Measurements from ENCODE around the gene OFD1.
"Not testable (repeated sequence)": the region's sequence is repeated elsewhere in the genome, so short reads cannot be mapped to it uniquely, and the experiment has no call there.

Gene OFD1

GRCh38 chrX:13702111-13702789 is 32.3 kb upstream of the OFD1 start:
- no peak for ATAC-seq

DNA sequence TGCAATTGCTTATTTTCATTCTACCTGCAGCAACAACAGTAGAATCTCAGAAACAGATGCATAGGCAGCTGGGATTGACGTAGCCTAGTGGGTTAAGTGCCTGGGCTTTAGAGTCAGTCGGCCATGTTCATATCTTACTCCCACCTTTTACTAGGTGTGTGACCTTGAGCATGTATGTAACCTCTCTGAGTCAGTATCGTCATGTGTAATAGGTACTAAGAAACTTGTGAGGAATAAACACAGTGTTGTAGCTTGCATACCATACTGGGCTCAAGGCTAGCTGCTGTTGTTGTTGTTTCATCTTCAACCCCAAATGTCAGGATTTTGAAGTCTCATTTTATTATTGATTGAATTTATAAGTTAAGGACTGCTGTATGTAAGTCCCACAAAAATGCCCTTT is 31.4 kb upstream of the OFD1 start:
- peak; percentile 38 to 44 for ATAC-seq

DNA sequence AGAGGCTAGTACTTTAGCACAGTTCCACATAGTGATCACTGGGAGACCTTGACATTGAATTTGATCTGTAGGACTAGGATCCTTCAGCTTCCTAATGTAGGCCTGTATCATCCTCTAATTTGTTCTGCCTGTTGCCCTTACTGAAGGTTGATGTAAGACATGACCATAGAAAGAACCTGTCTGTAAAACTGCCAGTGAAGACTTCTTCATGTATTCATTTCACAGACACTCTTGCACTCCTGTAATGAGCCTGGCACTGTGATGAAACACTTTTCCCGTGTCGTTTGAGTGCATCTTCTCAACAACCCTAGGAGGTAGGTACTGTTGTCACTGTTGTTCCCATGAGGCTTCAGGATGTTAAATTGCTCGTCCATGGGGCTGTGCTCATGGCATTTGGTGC is 31.0 kb upstream of the OFD1 start:
- peak in 1 of 2 donors; percentile 10 for ATAC-seq

DNA sequence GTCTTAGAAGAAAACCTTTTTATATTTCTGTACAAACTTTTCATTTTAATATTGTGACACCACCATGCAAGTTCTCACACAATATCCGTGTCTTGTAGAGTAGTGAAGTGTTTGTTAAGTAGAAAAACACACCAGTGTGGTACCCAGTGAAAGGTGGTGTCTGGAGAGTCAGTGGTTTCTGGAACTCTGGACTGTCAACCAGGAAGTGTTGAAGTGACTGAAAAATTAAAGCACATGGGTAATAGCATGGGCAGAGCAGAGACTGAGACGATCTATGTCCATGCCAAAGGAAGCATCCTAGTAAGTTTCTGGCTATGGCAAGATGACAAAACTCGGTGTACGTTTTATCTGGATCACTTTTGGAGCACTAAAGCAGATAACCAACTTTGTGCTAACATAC is 23.4 kb upstream of the OFD1 start:
- no peak for ATAC-seq

DNA sequence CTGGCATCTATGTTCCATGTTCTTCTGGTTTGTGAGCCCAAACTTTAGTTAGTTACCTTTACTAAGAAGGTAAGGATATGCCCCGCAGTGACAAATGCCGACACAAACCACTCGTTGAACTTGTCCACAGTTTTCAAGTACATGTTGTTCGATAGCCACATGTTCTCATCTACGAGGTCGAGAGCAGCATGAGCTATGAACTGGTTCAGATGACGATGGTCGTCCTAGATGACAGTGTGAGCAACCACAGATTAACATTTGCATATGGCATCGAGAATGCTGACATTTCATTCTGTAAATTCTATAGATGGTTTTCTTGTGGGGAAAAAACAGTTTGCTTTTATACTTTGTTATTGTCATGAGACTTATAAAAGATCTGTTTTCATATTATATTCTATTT is 18.1 kb upstream of the OFD1 start:
- peak; percentile 63 to 74 for ATAC-seq

- no peak for ATAC-seq
Observed at GRCh38 chrX:13716905-13717304, 17.6 kb upstream of the OFD1 start.

GRCh38 chrX:13717700-13718472 is 16.7 kb upstream of the OFD1 start:
- ATAC-seq: no peak

- no peak for ATAC-seq
Observed at GRCh38 chrX:13719192-13719856, 15.2 kb upstream of the OFD1 start.

DNA sequence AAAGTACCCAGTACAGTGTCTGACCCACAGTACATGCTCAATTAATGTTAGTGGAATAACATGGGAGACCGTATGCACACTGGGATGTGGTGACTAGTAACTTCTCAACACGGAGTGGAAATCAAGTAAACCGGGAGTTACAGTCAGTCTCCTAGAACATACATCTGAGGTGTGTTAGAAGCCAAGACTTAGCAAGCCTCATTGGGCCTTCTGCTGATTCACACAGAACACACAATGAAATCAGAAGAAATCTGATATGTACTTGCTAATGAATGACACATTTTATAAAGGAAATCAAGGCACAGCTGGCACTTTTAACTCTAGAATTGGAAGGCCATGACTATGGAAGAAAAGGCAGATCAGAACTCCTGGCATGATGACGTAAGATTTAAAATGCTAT is 13.2 kb upstream of the OFD1 start:
- no peak for ATAC-seq

DNA sequence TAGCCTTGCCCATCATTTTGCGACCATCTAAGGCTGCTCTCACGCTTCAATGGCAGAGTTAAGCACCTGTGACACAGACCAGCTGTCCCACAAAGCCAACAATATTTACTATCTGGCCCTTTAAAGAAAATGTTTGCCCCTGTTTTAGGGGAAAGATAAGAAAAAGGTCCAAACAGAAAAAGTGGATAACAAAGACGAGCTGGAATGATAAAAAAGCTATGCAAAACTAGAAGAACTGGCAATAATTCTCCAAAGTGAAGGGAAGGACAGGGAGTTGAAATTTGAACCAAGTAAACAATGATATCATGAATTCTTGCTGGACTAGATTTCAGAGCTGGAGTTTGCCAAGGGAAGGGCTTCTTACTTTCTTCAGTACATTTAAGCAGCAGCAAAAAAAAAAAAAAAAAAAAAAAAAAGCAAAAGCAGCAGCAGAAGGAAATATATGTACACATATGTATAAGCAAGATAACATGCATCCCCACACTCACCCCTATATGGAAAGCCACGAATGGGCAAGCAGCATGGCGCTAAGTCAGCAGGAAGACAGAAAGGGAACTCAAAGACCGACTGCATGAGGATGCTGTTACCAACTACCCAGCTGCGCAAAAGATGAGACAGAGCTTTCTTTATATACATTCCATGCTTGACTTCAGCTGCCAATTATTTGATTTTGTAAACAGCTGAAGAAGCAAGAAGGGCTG is 12.6 kb upstream of the OFD1 start:
- no peak for ATAC-seq

- ATAC-seq: not testable (repeated sequence)
Observed at GRCh38 chrX:13724878-13725277, 9.7 kb upstream of the OFD1 start.

GRCh38 chrX:13726583-13726982 is 8.0 kb upstream of the OFD1 start:
- not testable (repeated sequence) for ATAC-seq

- ATAC-seq: not testable (repeated sequence)
Observed at GRCh38 chrX:13730523-13730922, 4.0 kb upstream of the OFD1 start.

DNA sequence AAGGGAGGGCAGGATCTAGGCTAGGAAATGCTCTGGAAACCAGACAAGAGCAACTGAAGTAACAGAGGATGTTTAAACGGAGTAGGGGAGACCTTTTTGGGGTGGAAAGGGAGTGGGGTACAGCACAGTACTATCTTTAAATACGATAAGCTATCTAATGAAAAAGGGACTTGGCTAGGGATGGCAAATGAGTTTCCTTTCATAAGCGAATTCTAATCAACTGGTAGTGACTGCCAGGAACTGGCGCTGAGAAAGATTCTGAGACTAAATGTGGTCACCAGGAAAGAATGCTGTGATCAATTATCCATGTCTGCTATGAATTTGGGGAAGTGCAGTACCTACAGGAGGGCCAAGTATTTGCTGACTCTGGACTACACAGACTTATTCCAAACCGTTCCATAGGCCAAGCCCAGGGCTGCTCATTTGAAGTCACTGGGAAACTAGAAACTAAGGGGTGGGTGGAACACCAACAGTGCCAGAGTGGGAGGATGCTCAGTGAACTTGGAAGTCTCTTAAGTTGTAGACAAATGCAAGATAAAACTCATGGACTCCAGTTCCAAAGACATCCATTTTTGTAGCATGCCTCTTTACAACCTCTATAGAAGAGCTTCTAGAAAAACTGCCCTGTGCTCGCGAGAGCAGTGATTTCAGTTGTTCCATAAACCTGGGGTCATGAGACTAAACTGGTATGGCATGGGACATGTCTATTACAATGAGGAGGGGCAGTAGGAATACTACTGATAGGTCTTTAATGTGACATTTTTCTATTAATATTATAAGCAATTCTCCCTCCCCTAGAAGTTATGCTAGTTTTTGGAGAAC is 2.1 kb upstream of the OFD1 start:
- no peak for ATAC-seq

DNA sequence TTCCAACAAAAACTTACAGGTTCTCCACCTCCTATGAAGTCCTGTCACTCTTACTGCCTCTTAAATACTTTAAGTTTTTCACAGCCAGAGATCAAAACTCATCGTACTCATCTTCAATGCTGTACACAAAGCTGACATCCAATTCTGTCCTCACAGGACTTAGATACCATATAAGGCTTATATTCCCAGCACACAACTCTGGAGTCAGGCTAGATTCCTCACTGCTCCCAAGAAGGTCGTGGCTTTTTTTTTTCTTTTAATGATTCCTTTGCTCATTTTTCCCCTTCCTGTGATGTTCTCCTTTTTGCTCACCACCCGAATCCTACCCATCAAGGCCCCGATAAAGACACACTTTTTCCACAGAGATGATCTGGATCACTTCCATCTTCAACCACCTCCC is 1.0 kb upstream of the OFD1 start:
- no peak for ATAC-seq

DNA sequence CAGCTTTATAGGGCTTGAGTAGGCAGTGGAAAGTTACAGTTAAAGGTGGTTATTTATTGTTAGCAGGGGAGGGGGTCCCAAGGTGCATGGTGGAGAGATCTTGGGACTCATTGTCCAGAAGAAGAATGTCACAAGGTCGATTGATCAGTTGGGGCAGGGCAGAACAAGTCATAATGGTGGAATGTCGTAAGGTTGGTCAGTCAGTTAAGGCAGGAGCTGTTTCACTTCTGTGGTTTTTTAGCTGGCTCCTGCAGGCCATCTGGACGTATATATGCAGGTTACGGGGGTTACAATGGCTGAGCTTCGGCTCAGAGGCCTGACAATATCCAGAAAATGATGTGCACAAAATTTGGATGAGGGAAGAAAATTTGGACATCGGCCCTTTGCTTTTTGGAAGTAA is 7.1 kb downstream of the OFD1 start:
- ATAC-seq: no peak

DNA sequence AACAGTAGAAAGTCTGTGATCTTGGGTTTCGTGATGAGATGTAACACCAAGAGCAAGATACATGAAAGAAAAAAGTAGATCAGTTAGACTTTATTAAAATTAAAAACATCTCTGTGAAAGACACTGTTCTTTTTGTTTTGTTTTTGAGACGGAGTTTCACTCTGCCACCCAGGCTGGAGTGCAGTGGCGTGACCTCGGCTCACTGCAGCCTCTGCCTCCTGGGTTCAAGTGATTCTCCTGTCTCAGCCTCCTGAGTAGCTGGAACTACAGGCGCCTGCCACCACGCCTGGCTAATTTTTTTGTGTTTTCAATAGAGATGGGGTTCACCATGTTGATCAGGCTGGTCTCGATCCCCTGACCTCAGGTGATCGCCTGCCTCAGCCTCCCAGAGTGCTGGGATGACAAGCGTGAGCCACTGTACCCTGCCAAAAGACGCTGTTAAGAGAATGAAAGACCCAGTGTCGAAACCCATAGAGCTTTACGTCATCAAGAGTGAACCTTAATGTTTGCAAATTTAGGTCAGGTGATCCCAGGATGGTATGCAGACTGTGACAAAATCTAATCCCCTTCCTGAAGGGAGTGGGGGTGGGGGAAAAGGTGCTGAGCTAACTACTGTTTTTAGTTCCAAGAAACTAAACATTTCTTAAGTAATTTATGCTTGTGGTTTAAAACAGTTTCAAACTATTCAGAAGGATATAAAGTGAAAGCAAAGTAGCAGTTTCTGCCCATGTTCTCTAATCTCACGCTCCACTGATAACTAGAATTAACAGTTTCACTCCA is 8.0 kb downstream of the OFD1 start:
- ATAC-seq: peak; percentile 90 to 91

GRCh38 chrX:13747836-13748235 is 13.3 kb downstream of the OFD1 start:
- no peak for ATAC-seq

- no peak for ATAC-seq
Observed at GRCh38 chrX:13748486-13748885, 13.9 kb downstream of the OFD1 start.

DNA sequence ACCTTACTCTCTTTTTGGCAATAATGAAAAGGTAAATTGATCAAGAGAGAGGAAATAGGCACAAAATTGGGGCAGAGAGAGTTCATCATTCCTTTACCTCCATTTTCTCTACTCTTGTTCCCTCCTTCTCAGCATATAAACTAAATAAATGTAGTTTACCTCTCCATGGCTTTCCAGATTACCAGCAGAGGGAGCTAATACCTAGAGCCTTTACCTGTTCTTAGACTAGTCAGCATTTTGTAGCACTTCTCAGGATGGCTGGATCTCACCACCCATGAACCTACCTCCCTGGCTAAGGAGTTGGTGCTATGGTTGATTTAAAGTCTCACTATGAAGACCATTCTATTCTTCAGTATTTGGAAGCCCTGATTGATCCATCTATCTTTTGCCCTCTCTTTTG is 15.7 kb downstream of the OFD1 start:
- ATAC-seq: peak; percentile 38 to 41

GRCh38 chrX:13750812-13751211 is 16.3 kb downstream of the OFD1 start:
- ATAC-seq: no peak

GRCh38 chrX:13752141-13752540 is 17.6 kb downstream of the OFD1 start:
- ATAC-seq: no peak

Measured in activated CD4-positive, CD25-positive, alpha-beta regulatory T cell treated with anti-CD3 and anti-CD28 coated beads, Interleukin-2, amount 50 U/mL, for 24 hours (primary cell).